Liver (tissue), 9 donors: ENCODE measurements around the gene CCDC85A. TPM values are rescaled to one million over a fixed set of nuclear protein-coding genes. Genes with fewer than 3 reads are reported as not detected.

Source experiments
- DNase-seq: peaks from one replicate; pipeline ENCODE4 v3.0.0-alpha.2; 2017; ENCODE audit warnings: low spot score
- H3K27ac ChIP-seq, 2 donors: one replicate each; pipeline ENCODE4 v1.7.0; 2013; ENCODE audit warnings: inconsistent platforms in 2 of 2, low read length in 2 of 2, control low read depth in 1 of 2, low read depth in 1 of 2, mild to moderate bottlenecking in 1 of 2
- H3K27me3 ChIP-seq, 4 donors: one replicate each; pipeline versions ENCODE4 v1.6.1 to v1.7.0; 2013; ENCODE audit warnings: low read length in 3 of 4, inconsistent platforms in 1 of 4, mild to moderate bottlenecking in 1 of 4, moderate library complexity in 1 of 4; ENCODE audit not compliant: control insufficient read depth in 4 of 4, insufficient read depth in 4 of 4
- H3K36me3 ChIP-seq, 4 donors: one replicate each; pipeline versions ENCODE4 v1.6.1 to v1.7.0; 2013; ENCODE audit warnings: low read length in 3 of 4, mild to moderate bottlenecking in 3 of 4, low read depth in 1 of 4, moderate library complexity in 1 of 4; ENCODE audit not compliant: control insufficient read depth in 4 of 4, insufficient read depth in 3 of 4
- H3K4me1 ChIP-seq, 4 donors: one replicate each; pipeline versions ENCODE4 v1.6.1 to v1.7.0; 2013; ENCODE audit warnings: low read length in 3 of 4, mild to moderate bottlenecking in 3 of 4, moderate library complexity in 1 of 4; ENCODE audit not compliant: control insufficient read depth in 4 of 4, insufficient read depth in 4 of 4
- H3K4me3 ChIP-seq, 3 donors: one replicate each; pipeline versions ENCODE4 v1.6.1 to v1.7.0; 2013; ENCODE audit warnings: low read length in 3 of 3, control low read depth in 1 of 3, low read depth in 1 of 3, mild to moderate bottlenecking in 1 of 3
- H3K9ac ChIP-seq, 2 donors: one replicate each; pipeline ENCODE4 v1.7.0; 2013; ENCODE audit warnings: low read length in 2 of 2, mild to moderate bottlenecking in 2 of 2, moderate library complexity in 2 of 2, control low read depth in 1 of 2, low read depth in 1 of 2
- H3K9me3 ChIP-seq, 4 donors: one replicate each; pipeline versions ENCODE4 v1.6.1 to v1.7.0; 2013; ENCODE audit warnings: low read length in 3 of 4; ENCODE audit not compliant: control insufficient read depth in 4 of 4
- ATF3 ChIP-seq: IDR thresholded peaks from 2 replicates; pipeline ENCODE4 v1.6.1; 2016; ENCODE audit warnings: antibody characterized with exemption
- EGR1 ChIP-seq, 2 donors: IDR thresholded peaks; 2 replicates each; pipeline ENCODE4 v1.6.1; 2016 to 2018; ENCODE audit warnings: antibody characterized with exemption in 2 of 2, low read depth in 2 of 2
- FOXA1 ChIP-seq: IDR thresholded peaks from 2 replicates; pipeline ENCODE4 v1.6.1; 2016; ENCODE audit warnings: antibody characterized with exemption
- GABPA ChIP-seq, 2 donors: IDR thresholded peaks in 1 of 2; conservative IDR thresholded peaks in 1 of 2; 2 replicates each; pipeline ENCODE4 v1.6.1; 2016; ENCODE audit warnings: antibody characterized with exemption in 2 of 2, mild to moderate bottlenecking in 1 of 2, moderate library complexity in 1 of 2
- HNF4G ChIP-seq: IDR thresholded peaks from 2 replicates; pipeline ENCODE4 v1.6.1; 2016; ENCODE audit warnings: antibody characterized with exemption
- JUND ChIP-seq, 2 donors: IDR thresholded peaks; 2 replicates each; pipeline ENCODE4 v1.6.1; 2016; ENCODE audit warnings: antibody characterized with exemption in 2 of 2
- NR2F2 ChIP-seq: IDR thresholded peaks from 2 replicates; pipeline ENCODE4 v1.6.1; 2016; ENCODE audit warnings: antibody characterized with exemption
- RXRA ChIP-seq, 2 donors: IDR thresholded peaks; 2 replicates each; pipeline ENCODE4 v1.6.1; 2017 to 2018; ENCODE audit warnings: antibody characterized with exemption in 2 of 2, mild to moderate bottlenecking in 1 of 2
- SP1 ChIP-seq: IDR thresholded peaks from 2 replicates; pipeline ENCODE4 v1.6.1; 2018; ENCODE audit warnings: antibody characterized with exemption, mild to moderate bottlenecking
- TAF1 ChIP-seq: conservative IDR thresholded peaks from 2 replicates; pipeline ENCODE4 v1.6.1; 2016; ENCODE audit warnings: antibody characterized with exemption, mild to moderate bottlenecking
- ZBTB33 ChIP-seq: IDR thresholded peaks from 2 replicates; pipeline ENCODE4 v1.6.1; 2016; ENCODE audit warnings: antibody characterized with exemption
- WGBS: extraction: QIAGEN DNeasy Blood & Tissue Kit; methylation state at CpG from one replicate; pipeline ENCODE4 v1.1.7; 2013; 5-methylcytosine and 5-hydroxymethylcytosine counted together
- polyA plus RNA-seq, 2 donors: library from polyadenylated mRNA; stranded (reverse) in 1 of 2; unstranded in 1 of 2; fragments of 200-250 nt in 1 of 2; fragments of >200 nt in 1 of 2; fragmentation: Nextera tagmentation in 1 of 2; extraction: Ambion mirVana in 1 of 2; gene quantifications; one replicate each; pipeline versions ENCODE4 v1.2.1 to v1.2.3, GENCODE V29; 2013 to 2015
- total RNA-seq, 2 donors: library from RNA; depleted of rRNA; stranded (reverse); fragments of >200 nt; gene quantifications; one replicate each; pipeline ENCODE4 v1.2.3, GENCODE V29; 2014
- TF ChIP-seq, protein P1 (sequence below): IDR thresholded peaks from 2 replicates; pipeline ENCODE4 v1.6.1; 2016; ENCODE audit warnings: antibody characterized with exemption, mild to moderate bottlenecking
- donor health status: healthy.
- donor health status: healthy.
- donor health status: healthy.
- donor health status: healthy.
- donor health status: healthy.

Gene CCDC85A
- total and polyA plus RNA-seq, 4 donors = 0.05 to 0.17 (median 0.10) TPM

DNA sequence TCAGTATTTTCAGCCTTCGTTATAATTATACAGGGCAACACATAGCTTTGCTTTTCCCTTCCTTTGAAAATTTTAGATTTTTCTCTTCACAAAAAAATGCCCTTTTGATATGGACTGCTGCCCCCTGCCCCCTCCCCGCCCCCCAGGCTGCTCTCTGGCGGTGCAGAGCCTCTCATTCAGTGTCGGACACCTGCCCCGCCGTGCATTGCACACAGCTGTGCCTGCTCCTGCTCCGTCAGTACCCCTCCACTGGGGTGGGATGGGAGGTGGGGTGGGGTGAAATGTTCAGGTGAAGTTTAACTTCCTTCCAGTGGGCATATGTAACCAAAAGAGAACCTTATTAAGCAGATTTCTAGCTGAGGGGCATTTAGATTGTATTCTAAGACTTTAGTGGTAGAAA is 148.0 kb downstream of the CCDC85A start:
- WGBS = 90% methylated on average over 7 of the region's 7 CpGs
- H3K36me3 ChIP-seq = no peaks in the 10 kb centered on the region
- no peak overlapping the region for H3K27ac ChIP-seq
- H3K4me3 ChIP-seq = no peak overlapping the region
- no peak overlapping the region for H3K9ac ChIP-seq
- no peaks in the 10 kb centered on the region for H3K4me1 ChIP-seq
- no peak for TF ChIP-seq GABPA (IDR thresholded peaks at IDR 0.05 in 1 of 2, conservative IDR thresholded peaks at IDR 0.05 in 1 of 2)
- TF ChIP-seq, protein P1, sequence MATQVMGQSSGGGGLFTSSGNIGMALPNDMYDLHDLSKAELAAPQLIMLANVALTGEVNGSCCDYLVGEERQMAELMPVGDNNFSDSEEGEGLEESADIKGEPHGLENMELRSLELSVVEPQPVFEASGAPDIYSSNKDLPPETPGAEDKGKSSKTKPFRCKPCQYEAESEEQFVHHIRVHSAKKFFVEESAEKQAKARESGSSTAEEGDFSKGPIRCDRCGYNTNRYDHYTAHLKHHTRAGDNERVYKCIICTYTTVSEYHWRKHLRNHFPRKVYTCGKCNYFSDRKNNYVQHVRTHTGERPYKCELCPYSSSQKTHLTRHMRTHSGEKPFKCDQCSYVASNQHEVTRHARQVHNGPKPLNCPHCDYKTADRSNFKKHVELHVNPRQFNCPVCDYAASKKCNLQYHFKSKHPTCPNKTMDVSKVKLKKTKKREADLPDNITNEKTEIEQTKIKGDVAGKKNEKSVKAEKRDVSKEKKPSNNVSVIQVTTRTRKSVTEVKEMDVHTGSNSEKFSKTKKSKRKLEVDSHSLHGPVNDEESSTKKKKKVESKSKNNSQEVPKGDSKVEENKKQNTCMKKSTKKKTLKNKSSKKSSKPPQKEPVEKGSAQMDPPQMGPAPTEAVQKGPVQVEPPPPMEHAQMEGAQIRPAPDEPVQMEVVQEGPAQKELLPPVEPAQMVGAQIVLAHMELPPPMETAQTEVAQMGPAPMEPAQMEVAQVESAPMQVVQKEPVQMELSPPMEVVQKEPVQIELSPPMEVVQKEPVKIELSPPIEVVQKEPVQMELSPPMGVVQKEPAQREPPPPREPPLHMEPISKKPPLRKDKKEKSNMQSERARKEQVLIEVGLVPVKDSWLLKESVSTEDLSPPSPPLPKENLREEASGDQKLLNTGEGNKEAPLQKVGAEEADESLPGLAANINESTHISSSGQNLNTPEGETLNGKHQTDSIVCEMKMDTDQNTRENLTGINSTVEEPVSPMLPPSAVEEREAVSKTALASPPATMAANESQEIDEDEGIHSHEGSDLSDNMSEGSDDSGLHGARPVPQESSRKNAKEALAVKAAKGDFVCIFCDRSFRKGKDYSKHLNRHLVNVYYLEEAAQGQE = no peak
- no peak for TF ChIP-seq HNF4G
- TF ChIP-seq EGR1 (IDR thresholded peaks at IDR 0.05; ENCODE audit: low read depth in 2 of 2) = no peak
- no peak for TF ChIP-seq ZBTB33
- no peak for TF ChIP-seq NR2F2
- no peak for TF ChIP-seq JUND (IDR thresholded peaks at IDR 0.05)
- TF ChIP-seq SP1 = no peak
- peaks cover 0 to 3% (median 0%) of the 10 kb centered on the region in 4 donors for H3K27me3 ChIP-seq
- no peak for DNase-seq
- H3K9me3 ChIP-seq = no peaks in the 10 kb centered on the region

DNA sequence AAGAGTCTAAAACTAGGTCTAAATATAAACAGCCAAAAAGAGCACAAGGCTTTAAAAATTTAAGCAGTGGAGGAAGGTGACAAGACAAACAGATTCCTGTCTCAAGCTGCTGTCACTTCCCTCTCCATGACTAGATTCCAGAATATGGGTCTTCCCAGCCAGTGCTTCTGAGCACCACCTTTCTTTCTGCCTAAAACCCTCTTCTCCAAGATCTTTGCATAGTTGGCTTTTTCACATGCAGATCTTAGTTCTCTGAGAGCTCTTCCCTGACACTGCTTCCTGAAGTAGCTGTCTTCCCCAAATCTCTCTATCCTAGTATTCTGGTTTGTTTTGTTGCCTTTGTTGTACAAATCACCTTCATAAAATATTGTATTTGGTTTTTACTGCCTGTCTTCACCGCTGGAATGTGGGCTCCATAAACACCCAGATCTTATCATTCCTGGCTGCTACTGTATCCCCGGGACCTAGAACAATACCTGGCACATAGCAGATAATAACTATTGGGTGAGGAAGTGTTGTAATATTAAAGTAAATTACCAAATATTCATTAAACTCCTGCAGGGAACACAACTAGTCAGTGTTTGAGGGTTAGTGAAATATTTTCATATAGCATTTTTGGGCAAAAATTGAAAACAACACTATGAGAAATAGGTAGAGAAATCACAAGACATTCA is 150.2 kb downstream of the CCDC85A start:
- 59% methylated on average over 2 of the region's 2 CpGs for WGBS
- no peak overlapping the region for H3K4me3 ChIP-seq
- DNase-seq = no peak
- H3K9ac ChIP-seq = no peak overlapping the region
- H3K9me3 ChIP-seq = no peaks in the 10 kb centered on the region
- no peaks in the 10 kb centered on the region for H3K36me3 ChIP-seq
- H3K27me3 ChIP-seq = peaks cover 0 to 2% (median 0%) of the 10 kb centered on the region in 4 donors
- TF ChIP-seq, protein P1 = no peak
- TF ChIP-seq RXRA (IDR thresholded peaks at IDR 0.05) = no peak
- TF ChIP-seq SP1 = no peak
- no peak for TF ChIP-seq NR2F2
- TF ChIP-seq EGR1 (IDR thresholded peaks at IDR 0.05; ENCODE audit: low read depth in 2 of 2) = no peak
- TF ChIP-seq FOXA1 = no peak
- no peak for TF ChIP-seq ZBTB33
- no peak for TF ChIP-seq ATF3
- no peak for TF ChIP-seq TAF1
- no peak for TF ChIP-seq JUND (IDR thresholded peaks at IDR 0.05)
- no peaks in the 10 kb centered on the region for H3K4me1 ChIP-seq
- H3K27ac ChIP-seq = no peak overlapping the region
